Lung (tissue), 12 donors: ENCODE measurements around the gene SSH3. TPM values are rescaled to one million over a fixed set of nuclear protein-coding genes. Genes with fewer than 3 reads are reported as not detected.
A peak's percentile ranks its signal among the peaks of the same experiment; 100 is the strongest.
"Not testable (repeated sequence)": the region's sequence is repeated elsewhere in the genome, so short reads cannot be mapped to it uniquely, and the experiment has no call there.

Experiments used
- ATAC-seq: fragments of 200-7000 bp; cut with Tn5 transposase; one replicate; pipeline ENCODE4 v1.9.1; 2020; ENCODE audit warnings: moderate number of reproducible peaks; ENCODE audit not compliant: insufficient read depth, low FRiP score
- DNase-seq, 3 donors: peaks; one replicate each; pipeline ENCODE4 v3.0.0-alpha.2; 2013 to 2017
- H3K27ac ChIP-seq, 2 donors: one replicate each; pipeline ENCODE4 v1.5.1; 2013; ENCODE audit warnings: mild to moderate bottlenecking in 2 of 2, moderate library complexity in 2 of 2, control low read depth in 1 of 2, inconsistent platforms in 1 of 2, low read depth in 1 of 2, low read length in 1 of 2
- H3K27me3 ChIP-seq, 3 donors: one replicate each; pipeline ENCODE4 v1.5.1; 2013; ENCODE audit warnings: low read length in 2 of 3; ENCODE audit not compliant: control insufficient read depth in 3 of 3, insufficient read depth in 3 of 3
- H3K36me3 ChIP-seq, 4 donors: one replicate each; pipeline ENCODE4 v1.5.1; 2013; ENCODE audit warnings: low read length in 4 of 4, mild to moderate bottlenecking in 1 of 4, moderate library complexity in 1 of 4; ENCODE audit not compliant: control insufficient read depth in 4 of 4, insufficient read depth in 4 of 4
- H3K4me1 ChIP-seq, 5 donors: one replicate each; pipeline ENCODE4 v1.5.1; 2013; ENCODE audit warnings: low read length in 5 of 5, mild to moderate bottlenecking in 2 of 5, moderate library complexity in 1 of 5; ENCODE audit not compliant: control insufficient read depth in 5 of 5, insufficient read depth in 5 of 5
- H3K4me3 ChIP-seq: one replicate; pipeline ENCODE4 v1.5.1; 2013; ENCODE audit warnings: mild to moderate bottlenecking, control low read depth, moderate library complexity
- H3K9ac ChIP-seq, 2 donors: one replicate each; pipeline ENCODE4 v1.5.1; 2013; ENCODE audit warnings: low read length in 2 of 2, control low read depth in 1 of 2; ENCODE audit not compliant: insufficient read depth in 1 of 2
- H3K9me3 ChIP-seq, 4 donors: one replicate each; pipeline ENCODE4 v1.5.1; 2013; ENCODE audit warnings: low read length in 3 of 4, mild to moderate bottlenecking in 1 of 4, moderate library complexity in 1 of 4; ENCODE audit not compliant: control insufficient read depth in 4 of 4, insufficient read depth in 3 of 4
- CTCF ChIP-seq: IDR thresholded peaks from 2 replicates; pipeline ENCODE4 v1.5.1; 2012; ENCODE audit warnings: mild to moderate bottlenecking; ENCODE audit errors: control extremely low read depth, extremely low read depth
- WGBS, 2 donors: extraction: QIAGEN DNeasy Blood & Tissue Kit; methylation state at CpG; one replicate each; pipeline ENCODE4 v1.1.7; 2013; 5-methylcytosine and 5-hydroxymethylcytosine counted together
- polyA plus RNA-seq, 2 donors: library from polyadenylated mRNA; stranded (reverse); fragments of 200-250 nt; gene quantifications; one replicate each; pipeline ENCODE4 v1.2.1, GENCODE V29; 2013
- total RNA-seq, 2 donors: library from RNA; depleted of rRNA in 1 of 2; stranded (reverse); fragments of >200 nt in 1 of 2; gene quantifications; one replicate each; pipeline ENCODE4 v1.2.1, GENCODE V29; 2014 to 2021
- donor health status: control.
- donor health status: control.
- donor health status: Bipolar disorder and iron deficiency.
- donor health status: healthy.
- donor health status: DM: yes; HTN: yes; CAD: no.

SSH3 gene
- total and polyA plus RNA-seq, 4 donors: 19.0 to 42.7 (median 27.2) TPM

DNA sequence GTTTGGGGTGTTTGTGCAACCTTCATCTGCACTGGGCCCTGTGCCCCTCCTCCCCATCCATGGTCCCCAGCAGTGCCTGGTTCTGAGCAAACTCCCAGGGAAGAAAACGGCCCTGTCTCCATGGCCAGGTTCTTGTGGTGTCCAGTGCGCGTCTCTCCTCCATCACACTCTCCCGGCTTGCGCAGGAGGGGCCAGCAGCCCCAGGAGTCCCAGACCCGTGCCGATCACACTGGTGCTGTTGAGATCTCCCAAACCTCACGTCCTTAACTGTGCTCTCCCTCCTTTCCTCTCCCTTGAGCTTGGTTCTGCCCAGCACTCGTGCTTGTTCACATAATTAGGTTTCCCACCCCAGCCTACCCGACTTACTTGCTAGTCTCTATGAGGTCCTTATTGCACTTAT, 48.0 kb upstream of the SSH3 start:
- H3K9ac ChIP-seq: no peak overlapping the region
- TF ChIP-seq CTCF: no peak
- H3K27ac ChIP-seq: no peak overlapping the region
- ATAC-seq (no peak), DNase-seq (no peak)
- H3K4me1 ChIP-seq: no peaks in the 10 kb centered on the region
- no peaks in the 10 kb centered on the region for H3K27me3 ChIP-seq
- no peaks in the 10 kb centered on the region for H3K9me3 ChIP-seq
- no peak overlapping the region for H3K4me3 ChIP-seq
- 90 to 94% methylated on average over 10 of the region's 10 CpGs for WGBS, 2 donors
- H3K36me3 ChIP-seq: peaks cover 20 to 65% (median 55%) of the 10 kb centered on the region in 4 donors

GRCh38 chr11:67255864-67256263, 47.5 kb upstream of the SSH3 start:
- Histone ChIP-seq H3K27ac (no peak overlapping the region), H3K9ac (no peak overlapping the region), H3K36me3 (peaks cover 16 to 60% (median 50%) of the 10 kb centered on the region in 4 donors), H3K4me1 (no peaks in the 10 kb centered on the region), H3K27me3 (no peaks in the 10 kb centered on the region), H3K9me3 (no peaks in the 10 kb centered on the region), H3K4me3 (no peak overlapping the region)
- no peak for TF ChIP-seq CTCF
- 94 to 95% methylated on average over 8 of the region's 8 CpGs for WGBS, 2 donors
- no peak for DNase-seq
- no peak for ATAC-seq

GRCh38 chr11:67256477-67257135, 46.7 kb upstream of the SSH3 start:
- no peak for TF ChIP-seq CTCF
- Histone ChIP-seq H3K4me3 (no peak overlapping the region), H3K9me3 (no peaks in the 10 kb centered on the region), H3K27ac (no peak overlapping the region), H3K36me3 (peaks cover 15 to 53% (median 46%) of the 10 kb centered on the region in 4 donors), H3K9ac (no peak overlapping the region), H3K4me1 (peaks cover 0 to 3% (median 0%) of the 10 kb centered on the region in 5 donors), H3K27me3 (no peaks in the 10 kb centered on the region)
- WGBS, 2 donors: 72 to 77% methylated on average over 5 of the region's 5 CpGs
- ATAC-seq (no peak), DNase-seq (no peak)

DNA sequence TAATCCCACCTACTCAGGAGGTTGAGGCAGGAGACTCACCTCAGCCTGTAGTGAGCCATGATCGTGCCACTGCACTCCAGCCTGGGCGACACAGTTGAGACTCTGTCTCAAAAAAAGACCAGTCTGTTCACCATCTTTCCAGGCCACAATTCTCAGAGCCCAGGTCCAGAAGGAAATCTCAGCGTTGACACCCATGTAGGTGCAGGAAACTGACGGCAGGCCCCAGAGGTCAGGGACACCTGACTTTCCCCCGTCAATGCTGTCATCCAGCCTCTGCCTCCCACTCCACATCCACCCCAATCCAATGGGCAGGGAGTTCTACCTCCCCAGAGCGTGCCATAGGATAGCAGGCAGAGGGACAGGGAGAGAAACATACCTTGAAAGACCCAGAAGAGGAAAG, 42.9 kb upstream of the SSH3 start:
- Histone ChIP-seq H3K36me3 (peaks cover 0 to 18% (median 11%) of the 10 kb centered on the region in 4 donors), H3K27ac (no peak overlapping the region), H3K4me3 (no peak overlapping the region), H3K4me1 (peaks cover 0 to 8% (median 3%) of the 10 kb centered on the region in 5 donors), H3K9ac (no peak overlapping the region), H3K9me3 (no peaks in the 10 kb centered on the region), H3K27me3 (no peaks in the 10 kb centered on the region)
- no peak for TF ChIP-seq CTCF
- no peak for DNase-seq
- ATAC-seq: no peak
- 86 to 90% methylated on average over 6 of the region's 6 CpGs for WGBS, 2 donors

DNA sequence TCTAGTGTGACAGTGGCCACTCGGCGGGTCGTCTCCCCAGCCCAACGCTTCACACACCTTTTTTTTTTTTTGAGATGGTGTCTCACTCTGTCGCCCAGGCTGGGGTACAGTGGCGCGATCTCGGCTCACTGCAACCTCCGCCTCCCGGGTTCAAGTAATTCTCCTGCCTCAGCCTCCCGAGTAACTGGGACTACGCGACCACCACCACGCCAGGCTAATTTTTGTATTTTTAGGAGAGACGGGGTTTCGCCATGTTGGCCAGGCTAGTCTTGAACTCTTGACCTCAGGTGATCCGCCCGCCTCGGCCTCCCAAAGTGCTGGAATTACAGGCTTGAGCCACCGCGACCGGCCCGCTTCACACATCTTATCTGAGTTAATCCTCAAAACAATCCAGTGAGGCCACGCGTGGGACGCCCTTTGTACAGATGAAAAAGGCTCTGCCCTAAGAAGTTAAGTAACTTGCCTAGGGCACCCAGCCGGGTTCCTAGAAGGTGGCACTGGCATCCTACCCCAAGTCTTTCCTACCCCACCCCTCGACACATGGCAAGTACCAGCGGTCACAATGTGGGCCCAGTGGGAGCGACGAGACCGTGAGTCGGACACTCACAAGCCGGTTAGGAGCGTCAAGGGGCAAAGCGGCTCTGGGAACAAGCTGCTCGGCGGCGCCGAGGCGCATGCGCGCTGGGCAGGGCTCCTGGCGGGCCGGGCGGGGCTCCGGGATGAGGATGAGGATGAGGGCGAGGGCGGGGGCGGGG, 42.3 kb upstream of the SSH3 start:
- ATAC-seq: peak; percentile 20

More for the DNA sequence above, 42.3 kb upstream of the SSH3 start:
- not testable (repeated sequence) for H3K27ac ChIP-seq, H3K9me3 ChIP-seq, H3K27me3 ChIP-seq, H3K4me3 ChIP-seq
- Histone ChIP-seq H3K9ac (peak overlapping the region in 1 of 2 donors; percentile 79), H3K4me1 (peaks cover 0 to 12% (median 7%) of the 10 kb centered on the region in 5 donors), H3K36me3 (peaks cover 0 to 11% (median 6%) of the 10 kb centered on the region in 4 donors)
- WGBS, 2 donors: 30 to 45% methylated on average over 43 to 50 of the region's 50 CpGs
- peak; percentile 60 to 66 (median 61) for DNase-seq
